CD14-positive monocyte (primary cell): Measurements from ENCODE around the gene GARNL3. TPM values are rescaled to one million over a fixed set of nuclear protein-coding genes. Genes with fewer than 3 reads are reported as not detected.

Source experiments
- DNase-seq, 3 donors: peaks; one replicate each; pipeline ENCODE4 v3.0.0-alpha.2; 2011 to 2022
- H2AFZ ChIP-seq: 2 replicates; pipeline ENCODE4 v1.6.0; 2012; ENCODE audit warnings: mild to moderate bottlenecking, low read depth, low read length, inconsistent platforms; ENCODE audit not compliant: insufficient read depth, poor library complexity, severe bottlenecking
- H3K27ac ChIP-seq, 2 donors: 1 replicate in 1 of 2; 2 replicates in 1 of 2; pipeline ENCODE4 v1.5.1; 2012 to 2013; ENCODE audit warnings: low read length in 2 of 2, control low read depth in 1 of 2, inconsistent platforms in 1 of 2, low read depth in 1 of 2, mild to moderate bottlenecking in 1 of 2
- H3K27me3 ChIP-seq, 2 donors: one replicate each; pipeline versions ENCODE4 v1.6.0 to v1.6.1; 2011 to 2013; ENCODE audit warnings: low read length in 2 of 2; ENCODE audit not compliant: control insufficient read depth in 2 of 2, insufficient read depth in 2 of 2
- H3K36me3 ChIP-seq, 2 donors: replicated peaks in 1 of 2; 1 replicate in 1 of 2; 2 replicates in 1 of 2; pipeline versions ENCODE4 v1.5.1 to v1.6.1; 2012 to 2013; ENCODE audit warnings: low read length in 2 of 2, control low read depth in 1 of 2, inconsistent platforms in 1 of 2, mild to moderate bottlenecking in 1 of 2; ENCODE audit not compliant: insufficient read depth in 2 of 2, control insufficient read depth in 1 of 2
- H3K4me1 ChIP-seq, 2 donors: 1 replicate in 1 of 2; 2 replicates in 1 of 2; pipeline versions ENCODE4 v1.5.1 to v1.6.1; 2012 to 2013; ENCODE audit warnings: low read length in 2 of 2, control low read depth in 1 of 2, inconsistent platforms in 1 of 2, mild to moderate bottlenecking in 1 of 2, moderate library complexity in 1 of 2; ENCODE audit not compliant: insufficient read depth in 2 of 2, control insufficient read depth in 1 of 2
- H3K4me2 ChIP-seq: replicated peaks from 2 replicates; pipeline ENCODE3; 2012; ENCODE audit warnings: low read length, moderate library complexity, mild to moderate bottlenecking; ENCODE audit not compliant: poor library complexity, severe bottlenecking; ENCODE audit errors: extremely low read depth
- H3K4me3 ChIP-seq, 3 experiments: fragments of 200-600 bp in 1 of 3; sonication (generic) in 1 of 3; replicated peaks in 1 of 3; 1 replicate in 2 of 3; 2 replicates in 1 of 3; pipeline ENCODE4 v1.5.1; 2011 to 2013; ENCODE audit warnings: low read length in 3 of 3, mild to moderate bottlenecking in 3 of 3, control low read depth in 2 of 3, low read depth in 2 of 3, inconsistent platforms in 1 of 3, moderate library complexity in 1 of 3
- H3K79me2 ChIP-seq: 2 replicates; pipeline ENCODE4 v1.6.0; 2012; ENCODE audit warnings: mild to moderate bottlenecking, control low read depth, inconsistent platforms, low read length, moderate library complexity; ENCODE audit not compliant: insufficient read depth
- H3K9ac ChIP-seq: 2 replicates; pipeline ENCODE4 v1.6.0; 2017; ENCODE audit warnings: low read length, mild to moderate bottlenecking; ENCODE audit not compliant: insufficient read depth, poor library complexity, severe bottlenecking
- H3K9me3 ChIP-seq, 2 donors: replicated peaks in 1 of 2; 1 replicate in 1 of 2; 2 replicates in 1 of 2; pipeline versions ENCODE4 v1.5.1 to v1.6.1; 2012 to 2013; ENCODE audit warnings: low read length in 2 of 2, control low read depth in 1 of 2; ENCODE audit not compliant: control insufficient read depth in 1 of 2, insufficient read depth in 1 of 2
- H4K20me1 ChIP-seq: 2 replicates; pipeline ENCODE4 v1.6.0; 2012; ENCODE audit warnings: mild to moderate bottlenecking, low read length, control low read depth, moderate library complexity; ENCODE audit not compliant: insufficient read depth
- H3K27ac Mint-ChIP-seq, 7 donors: one replicate each; pipeline ENCODE4 v1.8.0; 2020; ENCODE audit warnings: mild to moderate bottlenecking in 7 of 7, mixed read lengths in 7 of 7, moderate library complexity in 6 of 7, inconsistent platforms in 2 of 7
- H3K27me3 Mint-ChIP-seq, 3 donors: one replicate each; pipeline ENCODE4 v1.8.0; 2021 to 2022; ENCODE audit warnings: low read depth in 3 of 3, mild to moderate bottlenecking in 3 of 3, mixed read lengths in 3 of 3, moderate library complexity in 3 of 3, inconsistent platforms in 1 of 3
- H3K36me3 Mint-ChIP-seq, 2 donors: one replicate each; pipeline ENCODE4 v1.8.0; 2020; ENCODE audit warnings: mixed read lengths in 2 of 2, inconsistent platforms in 1 of 2, mild to moderate bottlenecking in 1 of 2
- H3K4me1 Mint-ChIP-seq: one replicate; pipeline ENCODE4 v1.8.0; 2020; ENCODE audit warnings: mild to moderate bottlenecking, mixed read lengths
- H3K4me3 Mint-ChIP-seq, 2 donors: one replicate each; pipeline ENCODE4 v1.8.0; 2020; ENCODE audit warnings: mild to moderate bottlenecking in 2 of 2, mixed read lengths in 2 of 2, moderate library complexity in 1 of 2
- H3K9me3 Mint-ChIP-seq, 7 donors: one replicate each; pipeline ENCODE4 v1.8.0; 2020 to 2022; ENCODE audit warnings: mixed read lengths in 7 of 7, mild to moderate bottlenecking in 6 of 7, moderate library complexity in 6 of 7, inconsistent platforms in 2 of 7
- CTCF ChIP-seq: fragments of 200-600 bp; IDR thresholded peaks from one replicate; pipeline ENCODE4 v1.8.0; 2022; ENCODE audit warnings: antibody characterized with exemption, mild to moderate bottlenecking
- WGBS: methylation state at CpG from one replicate; pipeline ENCODE4 v1.1.5; 2013; ENCODE audit warnings: missing lambda C conversion rate; ENCODE audit not compliant: insufficient coverage; 5-methylcytosine and 5-hydroxymethylcytosine counted together
- intact Hi-C, 2 donors: fragments of 100-400 bp; cut with micrococcal nuclease; formaldehyde crosslinking; loops; one replicate each; pipeline versions ENCODE4 v1.15.0 to v1.15.1; 2023
- polyA plus RNA-seq, 3 donors: library from polyadenylated mRNA; depleted of rRNA in 1 of 3; unstranded in 2 of 3; stranded (reverse) in 1 of 3; fragments of 300-500 nt in 2 of 3; fragments of >200 nt in 1 of 3; fragmentation: Illumina TruSeq in 2 of 3; gene quantifications; 1 replicate in 2 of 3; 2 replicates in 1 of 3; pipeline ENCODE4 v1.2.3, GENCODE V29; 2012 to 2021

The GARNL3 gene
- polyA plus RNA-seq, 3 donors, result 0.39 to 1.5 (median 0.94) TPM

- Histone ChIP-seq H3K9ac (no peak overlapping the region), H3K4me2 (no peak overlapping the region), H3K4me3 (no peak overlapping the region), H3K9me3 (no peaks in the 10 kb centered on the region), H3K27ac (no peak overlapping the region), H3K27me3 (no peaks in the 10 kb centered on the region), H3K36me3 (no peaks in the 10 kb centered on the region), H2AFZ (no peak overlapping the region), H3K79me2 (no peaks in the 10 kb centered on the region), H4K20me1 (no peaks in the 10 kb centered on the region), H3K4me1 (peaks cover 17 to 22% of the 10 kb centered on the region in 2 donors)
- no CpG with 5 or more reads among the region's 2 CpGs for WGBS
- Mint-ChIP-seq H3K9me3 (no peaks in the 10 kb centered on the region), H3K4me1 (peaks cover 18% of the 10 kb centered on the region), H3K27me3 (no peaks in the 10 kb centered on the region), H3K4me3 (no peak overlapping the region), H3K36me3 (no peaks in the 10 kb centered on the region), H3K27ac (peak overlapping the region in 1 of 7 donors; percentile 48)
- TF ChIP-seq CTCF, result no peak
- intact Hi-C loops, result no loop called here
- DNase-seq, result no peak
These were observed 43.2 kb downstream of the GARNL3 start for GRCh38 chr9:127307802-127308201.

DNA sequence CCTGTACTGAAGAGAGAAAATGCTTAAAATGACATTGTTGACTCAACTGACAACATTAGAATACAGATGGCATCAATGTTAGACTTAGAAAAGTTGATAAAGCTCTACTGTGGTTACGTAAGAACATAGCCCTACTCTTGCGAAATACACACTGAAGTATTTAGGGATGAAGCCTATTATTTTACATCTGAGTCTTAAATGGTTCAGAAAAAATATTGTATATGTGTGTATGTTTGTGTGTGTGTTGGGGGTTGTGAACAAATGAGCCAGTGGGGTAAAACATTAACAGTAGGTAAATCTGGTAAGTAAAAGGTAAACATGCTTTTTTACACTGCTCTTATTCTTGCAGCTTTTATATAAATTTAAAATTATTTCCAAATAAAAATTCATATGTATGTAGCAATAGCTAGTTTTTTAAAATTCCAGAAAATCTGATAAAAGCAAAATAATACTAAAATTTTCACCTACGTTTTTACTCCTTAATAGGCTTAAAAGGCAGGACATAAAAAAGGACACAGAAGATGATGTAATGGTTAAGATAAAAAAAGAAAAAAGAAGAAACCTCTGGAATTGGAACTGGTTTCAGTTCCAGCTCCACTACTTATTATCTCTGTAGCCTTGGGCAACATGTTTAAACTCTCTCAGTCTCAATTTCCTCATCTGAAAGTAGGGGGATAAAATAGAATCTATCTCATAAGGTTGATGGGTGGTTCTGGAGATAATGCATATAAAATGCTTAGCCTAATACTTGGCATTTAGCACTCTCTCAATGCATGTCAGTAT, 44.3 kb downstream of the GARNL3 start:
- peak overlapping the region in 6 of 7 donors; percentile 4 to 80 (median 33) for H3K27ac Mint-ChIP-seq
- no CpG with 5 or more reads among the region's 3 CpGs for WGBS
- Histone ChIP-seq H4K20me1 (no peaks in the 10 kb centered on the region), H3K4me1 (peaks cover 17 to 22% of the 10 kb centered on the region in 2 donors), H3K27ac (peak overlapping the region in 1 of 2 donors; percentile 68), H3K4me3 (peak overlapping the region in 1 of 3 experiments; percentile 28), H3K36me3 (no peaks in the 10 kb centered on the region), H3K79me2 (no peaks in the 10 kb centered on the region), H3K9ac (no peak overlapping the region), H3K27me3 (no peaks in the 10 kb centered on the region), H2AFZ (peak overlapping the region; percentile 46), H3K9me3 (no peaks in the 10 kb centered on the region), H3K4me2 (peak overlapping the region; percentile 54)
- peak; percentile 7 to 44 (median 40) for DNase-seq
- H3K4me3 Mint-ChIP-seq, result peak overlapping the region in 1 of 2 donors; percentile 37
- H3K9me3 Mint-ChIP-seq, result no peaks in the 10 kb centered on the region
- intact Hi-C loops, result no loop called here
- no peak for TF ChIP-seq CTCF
- peaks cover 18% of the 10 kb centered on the region for H3K4me1 Mint-ChIP-seq
- no peaks in the 10 kb centered on the region for H3K27me3 Mint-ChIP-seq
- no peaks in the 10 kb centered on the region for H3K36me3 Mint-ChIP-seq
